OCI-LY1 (cell line): ENCODE results near the gene PGLYRP1.
A peak's percentile ranks its signal among the peaks of the same experiment; 100 is the strongest.

ENCODE experiments used
- CTCF ChIP-seq: fragments of 200-600 bp; sonication (generic), shearing (Covaris generic); IDR thresholded peaks from 2 replicates; pipeline ENCODE4 v1.5.1; 2017; ENCODE audit warnings: mild to moderate bottlenecking, antibody characterized with exemption, low read length, moderate library complexity, mixed read lengths
- EZH2 ChIP-seq: fragments of 200-600 bp; sonication (generic), shearing (Covaris generic); IDR thresholded peaks from 2 replicates; pipeline ENCODE4 v1.8.0; 2017; ENCODE audit warnings: borderline replicate concordance, mixed run types, mild to moderate bottlenecking, antibody characterized with exemption, low read length, moderate library complexity, mixed read lengths

GRCh38 chr19:46017095-46017429 is 5.8 kb downstream of the PGLYRP1 start:
- TF ChIP-seq EZH2 (no peak), CTCF (peak; percentile 28; the same call in 1 of the 2 replicates)
